GM12874 (cell line): ENCODE measurements around the gene LACC1.
A peak's percentile ranks its signal among the peaks of the same experiment; 100 is the strongest.

Experiments
- TF ChIP-seq, protein P1 (sequence below): IDR thresholded peaks from 2 replicates; pipeline ENCODE4 v1.5.1; 2011; ENCODE audit warnings: low read depth, mild to moderate bottlenecking, control low read depth, low read length, moderate library complexity; ENCODE audit not compliant: insufficient read depth

LACC1 gene

DNA sequence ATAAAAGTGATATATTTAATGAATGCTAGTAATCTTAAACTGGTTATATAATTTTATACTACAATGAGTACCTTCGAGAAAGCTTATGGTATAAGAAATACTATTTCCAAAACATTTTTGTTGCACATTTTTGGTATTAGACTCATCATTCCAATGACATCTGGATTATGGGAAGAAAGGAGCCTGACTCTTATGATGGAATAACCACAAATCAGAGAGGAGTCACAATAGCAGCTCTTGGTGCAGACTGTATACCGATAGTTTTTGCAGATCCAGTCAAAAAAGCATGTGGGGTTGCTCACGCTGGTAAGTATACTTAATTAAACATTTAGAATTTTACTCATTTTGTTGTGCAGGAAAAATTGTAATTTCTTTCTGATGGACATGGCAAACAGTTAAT is 3.9 kb downstream of the LACC1 start:
- TF ChIP-seq, protein P1, sequence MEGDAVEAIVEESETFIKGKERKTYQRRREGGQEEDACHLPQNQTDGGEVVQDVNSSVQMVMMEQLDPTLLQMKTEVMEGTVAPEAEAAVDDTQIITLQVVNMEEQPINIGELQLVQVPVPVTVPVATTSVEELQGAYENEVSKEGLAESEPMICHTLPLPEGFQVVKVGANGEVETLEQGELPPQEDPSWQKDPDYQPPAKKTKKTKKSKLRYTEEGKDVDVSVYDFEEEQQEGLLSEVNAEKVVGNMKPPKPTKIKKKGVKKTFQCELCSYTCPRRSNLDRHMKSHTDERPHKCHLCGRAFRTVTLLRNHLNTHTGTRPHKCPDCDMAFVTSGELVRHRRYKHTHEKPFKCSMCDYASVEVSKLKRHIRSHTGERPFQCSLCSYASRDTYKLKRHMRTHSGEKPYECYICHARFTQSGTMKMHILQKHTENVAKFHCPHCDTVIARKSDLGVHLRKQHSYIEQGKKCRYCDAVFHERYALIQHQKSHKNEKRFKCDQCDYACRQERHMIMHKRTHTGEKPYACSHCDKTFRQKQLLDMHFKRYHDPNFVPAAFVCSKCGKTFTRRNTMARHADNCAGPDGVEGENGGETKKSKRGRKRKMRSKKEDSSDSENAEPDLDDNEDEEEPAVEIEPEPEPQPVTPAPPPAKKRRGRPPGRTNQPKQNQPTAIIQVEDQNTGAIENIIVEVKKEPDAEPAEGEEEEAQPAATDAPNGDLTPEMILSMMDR, result no peak

DNA sequence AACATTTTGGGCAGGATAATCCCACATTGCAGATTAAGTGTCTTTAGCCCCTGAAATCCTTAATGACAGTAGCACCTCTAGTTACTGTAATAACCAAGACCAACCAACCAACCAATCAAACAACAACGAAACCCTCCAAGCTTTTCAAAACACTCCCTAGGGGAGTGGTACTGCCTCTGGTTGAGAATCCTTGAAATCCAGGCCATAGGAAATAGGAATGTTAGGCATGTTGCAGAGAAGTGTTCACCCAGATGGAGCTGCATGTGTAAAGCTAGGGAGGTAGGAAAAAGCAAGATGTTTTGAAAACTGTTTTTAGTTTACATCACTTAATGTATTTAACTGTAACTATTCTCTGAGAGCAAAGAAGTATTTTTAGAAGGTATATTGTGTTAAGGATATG is 4.5 kb downstream of the LACC1 start:
- TF ChIP-seq, protein P1, result no peak

DNA sequence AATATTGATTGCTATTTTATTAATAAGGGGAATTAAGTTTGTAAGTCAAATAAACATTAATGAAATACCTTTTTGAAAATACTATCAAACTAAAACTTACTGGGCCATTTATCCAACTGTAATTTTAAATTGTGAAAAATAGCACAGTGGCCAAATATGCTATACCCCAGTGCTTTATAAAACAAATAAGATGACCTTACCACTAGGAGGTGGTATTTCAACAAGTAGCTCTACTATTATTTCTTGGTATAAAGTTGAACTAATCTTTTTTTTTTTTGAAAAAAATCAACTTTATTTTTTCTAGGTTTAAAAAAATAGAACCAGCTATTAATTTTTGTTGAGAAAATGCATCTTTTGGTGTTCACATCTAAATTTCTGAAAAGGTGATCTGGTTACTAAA is 14.7 kb downstream of the LACC1 start:
- TF ChIP-seq, protein P1, result no peak

DNA sequence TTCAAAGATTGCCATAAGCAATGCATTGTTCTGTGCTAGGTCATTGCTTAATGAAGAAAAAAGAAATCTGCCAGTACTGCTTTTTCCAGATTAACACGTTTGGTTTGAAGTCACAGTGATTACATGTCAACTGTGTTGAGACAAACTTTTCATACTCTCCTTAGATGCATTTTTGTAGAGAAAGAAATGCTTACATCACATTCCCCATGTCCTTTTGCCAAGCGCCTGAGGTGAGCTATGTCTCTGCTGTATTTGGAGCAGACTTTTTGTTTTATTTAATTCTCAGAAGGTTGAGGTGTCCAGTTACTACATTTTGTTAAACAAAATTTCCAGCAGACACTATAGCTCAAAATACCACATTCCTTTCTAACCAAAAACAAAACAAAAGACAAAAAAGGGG is 16.2 kb downstream of the LACC1 start:
- TF ChIP-seq, protein P1, result no peak

DNA sequence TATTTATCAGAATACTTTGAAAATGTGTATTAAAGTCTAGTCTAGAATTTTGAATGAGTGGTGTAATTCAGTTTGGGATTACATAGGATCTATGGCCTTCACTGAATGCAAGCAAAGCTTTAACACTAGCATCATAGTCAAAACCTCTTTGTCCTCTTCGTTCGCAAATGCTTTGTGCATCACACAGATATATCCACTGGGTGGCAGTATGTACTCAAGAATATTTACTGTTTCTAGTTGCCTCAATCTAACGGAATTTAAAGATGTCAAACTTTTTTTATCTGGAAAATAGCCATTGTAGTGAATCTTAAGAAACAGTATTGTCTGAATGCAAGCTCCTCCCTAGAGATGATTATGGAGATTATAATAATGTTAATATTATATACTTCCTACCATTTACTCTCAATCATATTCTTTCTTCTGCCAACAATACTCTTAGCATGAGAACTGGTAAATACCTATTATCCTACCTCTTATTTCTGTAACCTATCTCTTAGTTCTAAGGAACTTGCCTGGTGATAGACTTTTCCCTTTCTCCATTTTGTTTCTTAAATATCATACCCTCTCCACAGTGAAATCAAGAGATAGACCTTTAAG is 25.8 kb downstream of the LACC1 start:
- TF ChIP-seq, protein P1, result peak; percentile 18; the same call in 1 of the 2 replicates

DNA sequence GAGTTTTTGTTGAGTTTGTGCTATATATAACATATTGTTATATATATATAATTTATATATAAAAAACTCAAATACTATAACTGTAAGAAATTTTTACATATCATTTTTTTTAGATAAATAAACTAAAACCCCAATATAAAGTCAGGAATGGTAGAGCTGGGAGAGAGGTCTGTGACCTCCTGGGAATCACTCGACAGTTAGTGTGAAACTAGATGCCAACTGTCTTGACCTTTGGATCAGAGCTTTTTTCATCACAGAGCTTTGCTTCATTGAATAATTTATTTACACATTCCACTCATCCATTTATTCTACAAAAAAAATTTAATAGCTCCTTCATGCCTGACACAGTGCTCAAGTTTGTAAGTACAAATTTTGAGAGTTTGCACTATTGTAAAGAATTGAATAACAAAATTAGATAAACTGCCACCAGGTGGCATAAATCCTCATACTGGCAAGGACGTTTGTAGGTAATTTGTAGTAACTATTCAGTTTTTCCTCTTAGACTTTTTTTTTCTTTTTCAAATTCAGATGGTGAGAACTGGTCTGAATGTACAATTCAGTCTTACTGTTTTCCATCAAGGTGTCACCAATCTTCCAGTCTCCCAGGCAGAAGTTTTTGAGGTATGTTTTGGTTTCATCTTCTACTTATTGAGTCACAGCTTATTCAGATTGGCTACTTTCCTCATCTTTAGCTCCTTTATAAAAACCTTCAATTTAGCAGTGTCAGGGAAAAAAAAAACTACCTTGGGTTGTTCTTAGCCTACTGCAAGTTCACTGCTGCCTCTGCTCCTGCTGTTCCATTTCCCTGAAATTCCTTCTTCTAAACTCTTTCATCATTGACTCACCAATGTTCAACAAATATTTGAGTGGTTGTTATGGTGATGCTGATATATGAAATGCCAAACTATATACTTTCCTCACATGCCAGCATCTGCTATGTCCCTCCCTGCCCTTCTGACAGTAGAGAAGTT is 28.7 kb downstream of the LACC1 start:
- TF ChIP-seq, protein P1, result no peak

DNA sequence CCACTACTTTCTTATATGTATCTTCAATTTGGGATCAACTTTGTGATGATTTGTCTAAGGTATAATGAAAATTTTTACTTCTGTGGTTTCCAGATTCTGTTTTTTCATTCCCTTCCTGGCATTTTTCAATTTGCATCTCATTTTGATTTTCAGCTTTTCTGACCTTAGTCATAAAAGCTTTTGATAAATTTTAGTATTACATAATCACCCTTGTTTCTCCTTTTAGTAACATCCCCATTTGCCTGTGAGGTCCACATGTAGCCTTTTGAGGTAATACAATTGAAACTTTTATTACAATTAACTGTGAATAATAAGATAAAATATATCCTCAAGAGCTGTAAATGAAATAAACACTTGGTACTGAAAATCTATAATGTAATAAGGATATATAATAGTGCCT is 31.2 kb downstream of the LACC1 start:
- TF ChIP-seq, protein P1, result no peak
